UCSD-AML1 (cell line): Measurements from ENCODE around the gene CORO2B.

Experiments
- DNase-seq: peaks from one replicate; lab custom pipeline; 2025; ENCODE audit not compliant: unreplicated experiment; lab: John Stamatoyannopoulos, UW

CORO2B gene

DNA sequence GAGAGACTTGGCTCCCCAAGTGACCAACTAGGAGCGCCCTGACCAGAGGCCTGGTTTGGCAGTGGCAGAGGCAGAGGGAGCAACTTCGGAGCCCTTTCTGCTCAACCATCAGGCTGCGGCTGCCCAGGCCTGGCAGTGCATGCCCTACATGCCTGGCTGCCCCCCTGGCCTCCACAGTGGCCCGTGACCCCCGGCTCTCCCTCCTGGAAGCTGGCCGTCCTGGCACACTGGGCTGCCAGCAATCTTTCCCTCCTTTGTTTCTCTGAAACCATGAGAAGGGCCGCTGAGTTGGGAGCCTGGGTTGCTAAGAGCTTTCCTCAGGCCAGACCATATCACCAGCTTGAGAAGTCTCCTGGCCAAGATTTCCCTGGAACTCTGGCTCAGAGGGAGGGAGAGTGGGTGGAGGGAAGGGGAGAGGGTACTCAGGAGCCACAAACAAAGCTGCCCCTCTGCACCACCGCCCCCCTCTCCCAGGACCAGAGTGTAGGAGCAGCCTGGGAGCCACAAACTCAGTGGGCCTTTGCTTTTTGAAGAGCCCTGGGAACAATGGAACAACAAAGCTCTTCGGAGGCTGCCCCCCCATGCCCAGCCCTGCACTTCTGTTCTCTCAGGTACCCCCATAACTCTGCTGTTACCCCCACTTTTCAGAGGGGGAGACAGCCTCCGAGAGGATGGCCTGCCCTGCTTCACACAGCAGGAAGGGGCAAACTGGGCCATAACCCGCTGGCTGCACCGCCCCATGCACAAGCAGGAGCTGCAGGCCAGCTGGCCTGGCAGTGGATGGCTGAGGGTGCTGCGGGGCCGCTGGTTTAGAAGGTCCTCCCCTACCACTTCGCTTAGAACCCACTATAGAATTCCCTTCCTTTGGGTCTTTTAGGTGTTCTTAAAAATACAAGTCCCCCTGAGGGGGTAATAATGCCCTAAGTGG, 11.3 kb downstream of the CORO2B start:
- DNase-seq: no peak

DNA sequence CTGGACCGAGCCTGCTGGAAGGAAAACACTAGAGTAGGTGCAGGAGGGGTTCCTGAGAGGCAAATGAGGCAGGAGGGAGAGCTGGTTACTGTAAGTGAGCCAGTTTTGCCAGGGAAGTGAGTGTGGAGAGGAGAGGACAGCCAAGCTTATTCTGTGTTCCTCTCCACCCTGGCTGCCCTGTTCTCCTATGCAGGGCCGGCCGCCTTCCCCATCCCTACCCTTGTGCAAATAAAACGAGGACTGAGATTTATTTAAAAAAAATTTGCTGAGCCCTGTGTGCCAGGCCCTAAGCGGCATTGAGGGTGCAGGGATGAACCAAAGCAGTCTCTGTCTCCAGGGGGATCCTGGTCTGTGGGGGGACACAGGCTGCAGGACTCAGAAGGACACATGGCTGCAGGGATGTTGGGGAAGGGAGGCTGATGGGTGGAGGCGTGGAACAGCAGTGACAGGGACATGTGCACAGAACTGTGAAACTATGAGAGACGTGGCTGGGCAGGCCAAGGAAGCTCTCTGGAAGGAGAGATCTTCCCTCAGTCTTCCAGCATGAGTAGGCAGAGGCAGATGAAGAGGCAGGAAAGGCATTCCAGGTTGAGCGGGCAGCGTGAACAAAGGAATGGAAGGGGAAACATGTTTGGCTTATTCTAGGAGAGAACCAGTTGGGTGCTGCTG, 12.1 kb downstream of the CORO2B start:
- DNase-seq: no peak

DNA sequence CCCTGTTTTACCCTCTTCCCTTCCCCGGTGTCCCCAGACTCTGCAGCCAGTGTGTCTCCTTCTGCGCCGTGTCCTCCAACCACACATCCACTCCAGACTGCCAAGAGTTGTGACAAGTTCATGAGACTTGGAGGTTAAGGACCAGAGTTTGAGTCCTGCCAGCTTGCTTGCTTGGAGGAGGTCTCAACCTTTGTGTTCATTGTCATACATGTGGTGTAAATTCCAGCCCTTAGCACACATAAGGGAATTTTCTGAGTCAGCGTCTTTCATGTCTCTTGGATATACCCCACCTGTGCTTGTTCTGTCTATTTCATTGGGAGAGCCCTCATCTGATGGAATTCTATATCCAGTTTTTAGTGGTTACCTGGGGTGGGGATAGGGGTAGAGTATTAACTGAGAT, 13.3 kb downstream of the CORO2B start:
- no peak for DNase-seq

DNA sequence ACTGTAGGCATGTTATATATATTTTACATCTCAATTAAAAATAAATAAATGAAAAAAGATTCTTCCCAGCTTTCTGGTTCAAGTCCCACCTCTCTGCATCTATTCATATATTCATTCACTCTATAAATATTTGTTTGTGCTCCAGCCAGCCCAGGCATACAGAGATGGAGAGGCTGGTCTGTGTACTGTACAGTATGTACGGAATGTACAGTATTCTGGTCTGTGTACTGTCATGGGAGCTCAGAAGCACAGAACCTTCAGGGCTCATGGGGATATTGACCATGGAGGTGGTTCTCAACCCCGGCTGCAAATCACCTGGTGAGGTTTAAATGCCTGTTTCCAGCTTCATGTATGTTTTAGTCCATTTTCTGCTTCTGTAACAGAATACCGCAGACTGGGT, 13.8 kb downstream of the CORO2B start:
- DNase-seq: no peak

DNA sequence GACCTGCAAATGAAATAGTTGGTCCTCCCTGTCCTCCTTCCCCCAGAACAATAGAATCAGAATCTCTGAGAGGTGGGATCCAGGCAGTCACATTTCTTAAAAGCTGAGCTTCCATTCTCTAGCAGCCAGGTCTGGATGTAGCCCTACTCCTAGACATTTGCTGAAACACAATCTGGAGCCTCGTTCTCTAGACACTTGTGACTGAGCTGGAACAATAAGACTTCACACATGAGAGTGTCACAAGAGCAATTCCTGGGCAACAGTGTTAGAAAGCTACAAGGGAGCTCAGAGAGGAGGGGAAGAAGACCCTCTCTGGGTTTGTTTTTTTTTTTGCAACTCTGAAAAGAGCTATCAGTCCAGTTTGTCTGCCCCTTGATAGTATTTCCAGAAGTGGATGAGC, 14.5 kb downstream of the CORO2B start:
- DNase-seq: no peak

DNA sequence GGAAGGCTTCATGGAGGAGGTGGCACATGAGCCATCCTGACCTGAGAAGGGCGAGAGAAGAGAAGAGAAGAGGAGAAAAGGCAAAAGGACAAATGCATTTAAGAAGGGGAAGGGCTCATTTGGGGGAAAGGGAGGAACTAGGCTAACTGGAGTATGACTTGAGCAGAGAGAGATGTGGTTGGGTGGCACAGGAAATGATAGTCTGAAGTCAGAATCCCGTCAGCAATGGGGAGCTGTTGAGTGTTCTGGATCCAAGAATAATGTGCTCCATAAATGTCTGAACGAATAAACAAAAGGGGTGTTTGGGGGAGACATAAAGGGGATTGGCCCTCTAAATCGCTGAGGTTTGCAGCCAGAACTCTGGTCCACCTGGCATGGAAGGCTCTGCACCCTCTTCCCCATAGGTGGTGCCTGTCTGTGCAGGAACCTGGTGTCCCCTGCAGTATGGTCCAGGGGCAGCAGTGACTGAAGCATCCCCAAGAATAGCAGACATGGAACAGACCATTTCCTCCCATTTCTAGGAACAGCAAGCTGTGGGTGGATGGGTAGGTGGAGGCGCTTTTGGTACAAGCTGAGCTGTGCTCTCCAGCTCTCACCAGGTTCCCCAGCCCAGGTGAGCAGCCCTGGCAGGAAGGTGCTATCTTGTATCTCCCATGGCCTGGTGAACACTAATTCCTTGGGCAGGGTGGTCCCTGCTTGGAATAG, 15.2 kb downstream of the CORO2B start:
- DNase-seq: no peak

DNA sequence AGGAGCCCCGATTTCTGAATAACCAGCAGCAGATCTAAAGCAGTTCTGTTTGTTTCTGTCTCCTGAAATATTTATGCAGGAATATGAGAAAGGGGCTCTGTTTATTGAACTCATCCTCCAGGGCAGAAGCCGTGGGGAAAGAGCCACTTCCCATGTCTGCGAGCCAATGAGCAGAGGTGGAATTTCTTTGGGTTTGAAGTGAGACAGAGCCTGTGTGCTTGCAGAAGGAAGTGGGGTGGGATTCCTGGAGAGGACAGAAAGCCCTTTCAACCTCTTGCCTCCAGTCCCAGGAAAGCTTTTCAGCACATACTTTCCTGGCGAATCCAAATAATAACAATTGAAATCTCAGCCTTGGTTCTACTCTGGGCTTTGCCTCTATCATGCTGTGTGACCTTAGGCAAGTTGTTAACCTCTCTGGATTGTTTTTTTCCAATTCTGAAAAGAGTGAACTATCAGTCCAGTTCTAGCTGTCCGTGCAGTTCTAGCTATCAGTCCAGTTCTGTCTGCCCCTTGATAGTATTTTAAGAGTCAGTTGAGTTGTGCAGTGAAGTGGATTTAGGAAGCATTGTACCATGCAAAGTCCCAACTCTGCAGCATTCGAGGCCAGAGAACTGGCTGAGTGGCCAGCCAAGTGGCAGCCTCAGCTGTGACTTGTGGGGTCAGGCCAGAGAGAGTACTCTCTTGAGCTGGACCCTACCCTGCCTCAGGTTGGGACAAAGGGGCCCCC, 15.9 kb downstream of the CORO2B start:
- DNase-seq: no peak

DNA sequence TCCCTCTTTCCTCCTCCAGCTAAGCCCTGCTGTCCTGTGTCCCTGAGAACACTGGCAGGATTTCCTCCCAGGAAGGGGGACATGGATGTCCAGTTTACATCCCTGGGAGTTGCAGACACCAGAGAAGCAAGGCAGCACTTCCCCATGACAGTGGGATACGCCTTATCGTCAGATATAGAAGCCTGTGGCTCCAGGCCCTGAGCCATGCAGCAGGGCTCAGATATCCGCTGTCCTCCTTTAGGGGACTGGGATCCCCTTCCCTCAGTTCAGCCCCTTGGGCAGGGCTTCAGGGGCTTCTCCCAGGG, 16.4 kb downstream of the CORO2B start:
- no peak for DNase-seq

DNA sequence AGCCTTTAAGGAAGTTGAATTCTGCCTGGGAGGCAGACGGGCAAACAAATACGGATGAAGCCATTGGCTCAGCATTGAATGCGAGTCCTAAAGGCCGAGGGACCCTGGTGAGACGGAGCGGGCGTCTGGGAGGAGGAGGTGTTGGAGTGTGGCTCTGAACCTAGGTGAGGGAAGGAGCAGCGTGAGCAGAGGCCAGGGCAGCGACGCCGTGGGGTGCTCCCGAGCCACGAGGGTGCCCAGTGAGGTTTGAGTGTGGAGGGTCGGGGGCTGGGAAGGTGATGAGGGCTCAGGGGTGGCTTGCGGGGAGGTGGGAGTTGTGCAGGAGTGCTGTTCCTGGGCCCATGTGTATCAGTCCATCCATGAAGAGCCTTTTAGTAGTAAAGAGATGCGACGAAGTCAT, 17.0 kb downstream of the CORO2B start:
- no peak for DNase-seq

DNA sequence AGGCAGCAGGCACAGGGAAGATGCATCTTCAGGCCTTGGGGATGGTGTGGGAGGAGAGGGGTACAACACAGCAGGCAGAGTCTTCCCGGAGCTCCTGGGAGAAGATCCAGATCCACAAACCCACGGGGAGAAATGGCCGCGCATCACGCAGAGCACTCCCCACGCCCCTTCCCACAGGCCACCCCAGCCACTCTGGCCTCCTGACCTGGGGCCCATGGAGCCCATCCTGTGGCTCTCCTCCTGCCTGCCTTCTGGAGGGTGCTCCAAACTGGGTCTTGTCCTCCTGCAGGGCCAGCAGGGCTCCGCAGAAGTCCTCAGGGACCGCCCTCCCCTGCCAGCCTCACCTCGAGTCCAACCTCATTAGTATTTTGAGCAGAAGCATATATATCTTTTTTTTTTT, 17.9 kb downstream of the CORO2B start:
- no peak for DNase-seq

DNA sequence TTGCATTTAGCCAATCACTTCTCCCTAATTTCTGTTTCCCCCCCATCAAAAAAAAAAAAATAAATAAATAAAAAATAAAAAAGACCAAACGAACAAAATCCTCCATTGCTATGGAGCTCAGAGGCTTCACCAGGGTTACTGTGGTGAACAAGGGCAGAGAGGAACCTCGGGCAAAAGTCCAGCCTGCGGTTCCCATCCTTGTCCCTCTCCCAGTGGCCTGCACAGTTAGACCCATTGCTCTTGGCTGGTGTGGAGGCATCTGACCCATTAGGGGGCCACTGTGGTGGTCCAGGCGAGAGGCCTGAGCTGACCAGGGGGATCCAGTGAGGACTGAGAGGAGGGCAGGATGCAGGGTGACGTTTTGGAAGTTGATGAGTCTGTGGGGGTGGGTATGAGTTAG, 18.8 kb downstream of the CORO2B start:
- DNase-seq: no peak

DNA sequence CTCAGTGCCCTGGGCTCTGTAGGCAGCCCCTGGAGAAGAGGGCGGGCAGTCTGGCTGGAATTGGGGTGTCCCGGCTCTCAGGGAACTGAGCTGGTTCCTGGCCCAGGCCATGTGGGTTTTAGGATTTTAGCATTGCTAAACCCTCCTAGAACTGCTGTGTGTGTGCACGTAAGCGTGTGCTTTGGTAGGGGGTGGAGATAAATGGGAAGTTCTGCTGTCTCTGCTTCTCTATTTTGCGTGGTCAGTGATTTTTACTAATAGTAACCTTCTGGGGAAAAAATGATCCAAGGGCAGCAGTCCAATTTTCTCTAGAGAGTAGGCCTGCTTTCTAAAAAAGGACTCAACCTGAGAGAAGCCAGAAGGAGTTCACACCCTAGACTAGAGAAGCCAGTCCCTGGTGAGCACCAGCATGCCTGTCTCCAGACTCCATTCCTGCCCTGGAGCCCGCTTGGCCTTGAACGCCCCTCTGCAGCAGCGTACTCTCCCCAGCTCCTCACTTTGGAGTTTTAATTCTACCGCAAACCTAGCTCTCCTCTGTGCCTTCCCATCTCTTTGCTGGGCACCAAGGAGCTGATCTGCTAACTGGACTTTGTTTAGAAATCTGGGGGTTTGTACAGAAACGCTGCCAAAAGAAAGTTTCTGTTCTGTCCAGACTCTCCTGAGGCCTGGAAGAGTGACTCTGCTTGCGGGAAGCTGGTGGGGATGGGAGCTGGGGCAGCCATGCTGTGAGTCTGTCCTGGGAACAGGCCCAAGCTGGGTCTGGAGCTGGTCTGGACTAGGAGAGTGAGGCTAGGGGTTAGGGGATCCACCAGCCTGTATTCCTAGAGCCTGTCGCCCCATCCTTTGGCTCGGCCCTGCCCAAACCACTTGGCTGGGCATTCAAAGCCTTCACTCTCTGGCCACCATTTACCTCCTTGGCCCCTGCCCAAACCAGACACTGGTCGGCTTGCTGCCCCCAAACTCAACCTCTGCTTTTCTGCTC, 19.7 kb downstream of the CORO2B start:
- DNase-seq: no peak

DNA sequence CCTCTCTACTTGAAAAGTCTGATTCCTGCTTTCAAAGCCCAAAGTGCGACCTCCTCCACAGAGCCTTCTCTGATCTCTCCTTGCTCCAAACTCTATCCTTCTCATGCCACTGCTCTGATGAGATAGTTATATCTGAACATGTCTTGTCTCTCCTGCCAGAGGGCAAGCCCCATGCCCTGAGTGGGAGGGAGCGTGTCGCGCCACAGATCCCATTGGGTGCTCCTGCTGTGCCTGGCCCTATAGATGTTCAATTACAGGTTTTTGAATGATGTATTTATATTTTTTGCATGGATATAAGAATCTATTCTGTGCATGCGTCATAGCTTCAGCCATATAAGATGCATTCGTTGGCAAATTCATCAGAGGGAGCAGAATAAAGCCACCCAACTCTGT, 20.4 kb downstream of the CORO2B start:
- no peak for DNase-seq

DNA sequence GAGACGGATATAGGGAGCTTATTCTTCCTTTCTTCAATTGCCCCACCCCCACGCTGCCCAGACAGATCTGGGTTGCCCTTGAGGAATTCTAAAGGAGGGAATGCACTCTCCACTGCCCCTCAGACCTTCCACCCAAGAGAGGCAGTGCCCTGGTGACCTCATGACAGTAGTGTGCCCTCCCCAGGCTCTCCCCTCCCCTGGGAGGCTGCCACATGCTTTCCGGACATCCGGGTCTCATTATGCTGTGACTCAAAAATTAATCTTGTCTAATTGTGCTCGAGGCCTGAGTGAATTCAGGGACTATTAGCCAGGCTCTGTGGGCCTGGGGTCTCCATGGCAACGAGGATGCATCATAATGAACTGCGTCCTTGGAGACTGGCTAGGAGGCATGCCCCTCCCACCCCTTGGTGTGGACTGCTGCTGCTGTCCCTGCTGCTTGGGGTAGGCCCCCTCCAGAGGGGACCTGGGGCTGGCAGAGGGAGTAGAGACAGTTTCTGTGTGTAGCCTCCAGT, 20.8 kb downstream of the CORO2B start:
- DNase-seq: no peak

DNA sequence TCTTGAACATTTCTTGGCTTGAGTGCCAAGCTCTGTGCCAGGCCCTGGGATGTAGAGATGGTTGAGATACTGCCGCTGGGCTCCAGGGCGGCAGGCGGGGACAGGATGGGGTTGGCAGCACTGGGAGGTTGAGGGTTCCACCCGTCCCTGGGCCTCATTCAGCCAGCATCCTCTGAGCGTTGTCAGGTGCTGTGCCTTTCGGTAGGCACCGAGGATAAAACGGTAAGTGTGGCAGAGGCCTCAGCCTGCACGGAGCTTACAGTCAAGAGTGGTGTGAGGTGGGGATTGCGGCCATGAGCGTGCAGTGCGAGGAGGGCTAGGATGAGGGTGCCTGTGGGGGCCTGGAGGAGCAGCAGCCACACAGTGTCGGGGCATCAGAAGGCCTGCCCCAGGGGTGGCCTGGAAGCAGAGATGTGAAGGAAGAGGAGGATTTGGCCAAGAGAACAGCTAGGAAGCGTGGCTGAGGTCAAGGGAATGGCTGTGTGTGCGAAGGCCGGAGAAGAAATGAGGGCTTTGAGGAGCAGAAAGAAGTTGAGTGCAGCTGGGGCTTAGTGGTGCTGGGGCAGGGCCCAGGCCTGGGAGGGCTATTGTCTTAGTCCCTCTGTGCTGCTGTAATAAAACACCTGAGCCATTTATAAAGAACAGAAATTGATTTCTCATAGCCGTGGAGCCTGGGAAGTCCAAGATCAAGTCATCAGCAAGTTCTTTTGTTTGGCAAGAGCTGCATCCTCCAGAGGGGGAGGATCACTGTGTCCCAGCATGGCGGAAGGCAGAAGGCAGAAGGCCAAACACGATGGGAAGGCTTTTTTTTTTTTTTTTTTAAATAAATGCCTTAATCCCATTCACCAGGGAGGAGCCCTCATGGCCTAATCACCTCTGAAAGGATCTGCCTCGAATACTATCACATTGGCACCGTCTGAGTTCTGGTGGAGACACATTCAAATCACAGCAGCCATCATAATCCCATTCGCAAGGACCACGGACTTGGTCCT, 22.7 kb downstream of the CORO2B start:
- DNase-seq: no peak

DNA sequence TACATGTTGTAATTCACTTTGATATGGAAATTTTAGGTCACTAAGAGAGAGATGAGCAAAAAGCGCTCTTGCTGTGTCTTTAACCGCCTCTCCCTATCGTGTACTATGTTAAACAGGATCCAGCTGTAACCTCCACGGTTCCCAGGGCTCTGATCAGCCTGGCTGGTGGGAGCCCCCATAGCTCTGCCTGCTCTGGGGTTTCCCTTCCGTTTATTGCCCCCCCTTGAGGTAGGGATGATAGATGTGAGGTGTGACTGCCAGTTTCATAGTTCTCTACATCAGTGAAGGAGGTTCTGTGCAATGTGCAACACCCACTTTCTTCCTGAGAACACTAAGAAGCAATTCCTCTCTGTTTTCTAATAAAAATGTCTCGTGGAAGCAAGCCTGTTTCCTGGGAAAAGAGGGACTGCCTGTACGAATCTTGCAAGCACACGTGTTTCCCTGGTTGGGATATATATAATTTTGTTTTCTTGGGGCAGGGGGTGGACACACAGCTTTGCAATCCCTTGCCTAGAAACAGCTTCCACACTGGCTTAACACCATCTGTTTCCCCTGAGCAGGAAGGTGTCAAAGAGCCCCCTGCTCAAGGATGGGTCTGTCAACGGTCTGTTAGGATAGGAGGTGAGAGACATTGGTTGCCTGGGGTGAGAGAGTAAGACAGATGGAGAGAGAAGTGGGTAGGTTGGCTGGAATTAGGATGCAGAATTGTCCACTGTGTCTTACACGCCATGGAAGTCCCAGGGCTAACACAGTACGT, 23.8 kb downstream of the CORO2B start:
- DNase-seq: no peak

DNA sequence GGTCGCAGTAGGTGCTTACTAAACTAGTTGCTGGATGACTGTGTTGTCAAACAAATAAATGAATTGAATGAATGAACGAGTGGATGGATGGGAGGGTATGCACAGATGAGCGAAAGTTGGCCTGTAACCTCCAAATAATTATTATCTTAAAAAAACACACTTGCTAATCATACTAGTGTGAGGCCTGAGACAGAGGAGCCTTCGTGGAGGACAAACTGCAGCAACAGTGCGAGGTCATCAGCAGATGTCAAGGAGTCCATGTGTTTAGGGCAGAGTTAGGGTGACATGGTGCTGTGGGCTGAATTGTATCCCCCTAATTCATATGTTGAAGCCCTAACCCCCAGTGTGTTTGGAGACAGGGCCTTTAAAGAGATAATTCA, 24.4 kb downstream of the CORO2B start:
- DNase-seq: no peak

DNA sequence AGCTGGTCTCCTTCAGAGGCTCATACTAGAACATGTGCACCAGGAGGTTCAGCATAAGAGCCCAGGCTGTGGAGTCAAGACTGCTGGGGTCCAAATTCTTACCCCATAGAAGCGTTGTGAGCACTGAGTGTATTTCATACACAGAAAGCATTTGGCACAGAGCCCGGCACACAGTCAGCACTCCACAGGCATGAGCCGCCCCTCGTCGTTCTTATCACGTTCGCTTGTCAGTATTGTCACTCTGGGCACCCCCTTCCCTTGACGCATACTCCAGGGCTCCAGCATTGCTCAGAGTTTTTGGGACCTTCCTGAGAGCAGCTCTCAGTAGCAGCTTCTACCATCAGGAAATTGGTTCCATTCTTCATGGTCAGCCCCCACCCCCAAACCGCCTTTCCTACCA, 25.2 kb downstream of the CORO2B start:
- DNase-seq: no peak
